ENCODE results near the gene PRSS27.

DNA sequence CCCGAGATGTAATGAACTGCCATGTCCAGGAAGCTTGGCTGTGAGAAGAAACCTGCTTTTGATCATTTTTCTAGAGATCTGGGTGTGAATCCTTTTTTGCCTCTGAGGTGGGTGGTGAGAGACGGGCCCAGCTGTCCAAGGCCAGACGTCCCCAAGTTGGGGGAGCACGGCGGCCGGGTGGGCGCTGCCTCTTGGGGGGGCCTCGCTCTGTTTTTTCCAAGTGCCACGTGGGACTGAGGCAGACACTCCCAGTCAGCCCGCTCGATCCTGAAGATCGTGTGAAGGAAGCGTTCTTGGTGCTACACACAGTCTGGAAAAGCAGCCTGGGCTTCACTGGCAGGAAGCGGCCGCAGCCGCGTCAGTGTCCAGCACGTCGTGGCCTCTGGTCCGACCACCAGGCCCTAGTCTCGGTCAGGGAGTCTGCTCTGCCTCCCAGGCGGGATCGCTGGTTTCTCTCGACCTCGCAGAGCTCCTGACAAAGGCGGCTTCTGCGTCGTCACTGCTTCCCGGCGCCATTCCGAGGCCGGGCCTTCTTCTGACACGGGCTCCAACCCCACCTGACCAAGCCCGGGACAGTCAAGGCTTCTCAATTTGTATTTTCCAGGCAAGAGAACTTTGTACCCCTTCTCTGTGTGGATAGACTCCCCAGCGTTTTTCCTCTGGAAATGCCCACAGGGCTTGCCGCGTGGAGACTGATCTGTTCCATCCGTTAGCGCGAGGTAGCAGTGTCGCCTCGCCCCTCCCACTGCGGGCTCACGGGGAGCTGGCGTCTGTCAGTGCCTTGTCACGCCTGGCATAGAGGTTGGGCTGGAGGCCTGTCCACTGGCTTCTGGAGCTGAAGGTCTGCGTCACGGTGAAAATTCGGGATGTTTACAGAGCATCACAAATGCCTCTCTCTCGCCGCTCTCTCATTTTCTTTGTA is 12.4 kb downstream of the PRSS27 start:
- TF ChIP-seq CTCF (IDR thresholded peaks at IDR 0.05) (no peak), ZFX (IDR thresholded peaks at IDR 0.05; ENCODE audit: borderline replicate concordance) (no peak)

Measured in 22Rv1 (cell line).